Hippocampal formation (tissue), 2 donors: ENCODE results near the gene SPDYE1.
"Not testable (repeated sequence)": the region's sequence is repeated elsewhere in the genome, so short reads cannot be mapped to it uniquely, and the experiment has no call there.

Experiments used
- DNase-seq, 2 donors: peaks; one replicate each; lab custom pipeline; 2025; lab: John Stamatoyannopoulos, UW

The SPDYE1 gene, protein sequence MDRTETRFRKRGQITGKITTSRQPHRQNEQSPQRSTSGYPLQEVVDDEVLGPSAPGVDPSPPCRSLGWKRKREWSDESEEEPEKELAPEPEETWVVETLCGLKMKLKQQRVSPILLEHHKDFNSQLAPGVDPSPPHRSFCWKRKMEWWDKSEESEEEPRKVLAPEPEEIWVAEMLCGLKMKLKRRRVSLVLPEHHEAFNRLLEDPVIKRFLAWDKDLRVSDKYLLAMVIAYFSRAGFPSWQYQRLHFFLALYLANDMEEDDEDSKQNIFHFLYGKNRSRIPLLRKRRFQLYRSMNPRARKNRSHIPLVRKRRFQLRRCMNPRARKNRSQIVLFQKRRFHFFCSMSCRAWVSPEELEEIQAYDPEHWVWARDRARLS

DNA sequence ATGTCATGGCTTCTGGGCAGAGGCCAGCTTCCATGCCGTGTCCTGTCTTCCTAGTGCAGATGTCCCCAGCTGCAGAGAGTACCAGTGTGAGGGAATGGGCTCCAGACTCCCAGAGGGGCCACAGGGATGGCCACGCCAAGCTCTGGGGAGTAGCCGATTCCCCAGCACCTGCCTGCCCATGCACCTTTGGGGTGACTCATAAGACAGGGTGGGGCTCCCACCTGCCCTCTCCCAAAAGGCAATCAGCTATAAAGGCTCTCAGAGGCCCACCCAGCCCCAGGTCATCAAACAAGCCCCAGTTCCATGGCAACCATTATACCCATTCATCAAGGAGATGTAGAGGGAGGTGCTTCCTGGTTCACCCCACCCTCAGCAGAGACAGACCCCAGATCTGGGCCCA, at the start of gene SPDYE1:
Gene SPDYE1 (plus strand): TSS at position 366 of the 400 bp plus-strand sequence. CDS start 2,053 bp downstream, outside the sequence.
- DNase-seq = not testable (repeated sequence)

DNA sequence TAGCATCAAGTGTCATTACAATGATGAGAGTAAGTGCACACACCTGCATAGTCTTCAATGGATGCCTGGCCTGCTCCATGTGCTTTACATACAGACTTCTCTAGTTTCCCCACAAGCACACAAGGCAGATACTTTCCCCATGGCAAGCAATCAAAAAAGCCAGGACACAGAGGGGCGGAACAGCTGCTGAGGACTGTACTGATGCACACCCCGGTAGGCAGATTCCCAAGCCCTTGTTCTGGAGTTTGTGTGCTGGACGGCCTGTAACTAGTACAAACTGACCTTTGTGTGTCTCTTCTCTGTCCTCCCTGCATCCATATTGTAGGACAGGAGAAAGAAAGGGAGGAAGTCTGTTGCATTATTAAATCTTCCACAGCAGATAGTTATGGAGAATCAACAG, 45.7 kb upstream of the SPDYE1 start:
- no peak for DNase-seq

DNA sequence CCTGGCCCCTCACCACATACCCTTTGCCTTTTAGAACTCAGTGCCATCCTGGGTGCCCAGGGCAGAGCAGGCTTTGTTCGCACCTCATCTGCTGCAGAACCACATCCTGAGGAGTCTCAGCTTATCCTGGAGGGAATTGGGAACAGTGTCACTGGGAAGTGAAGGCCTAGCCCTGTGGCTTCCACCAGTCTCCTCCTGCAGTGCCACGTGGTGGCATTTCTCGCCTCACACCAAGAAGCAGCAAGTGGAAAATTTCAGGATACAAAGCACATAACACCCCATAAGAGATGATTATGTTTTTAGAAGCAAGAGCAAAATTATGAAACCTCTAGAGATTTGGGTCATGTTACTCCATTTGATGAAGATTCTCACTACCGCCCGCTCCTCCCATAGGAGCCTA, 44.6 kb upstream of the SPDYE1 start:
- DNase-seq = no peak

DNA sequence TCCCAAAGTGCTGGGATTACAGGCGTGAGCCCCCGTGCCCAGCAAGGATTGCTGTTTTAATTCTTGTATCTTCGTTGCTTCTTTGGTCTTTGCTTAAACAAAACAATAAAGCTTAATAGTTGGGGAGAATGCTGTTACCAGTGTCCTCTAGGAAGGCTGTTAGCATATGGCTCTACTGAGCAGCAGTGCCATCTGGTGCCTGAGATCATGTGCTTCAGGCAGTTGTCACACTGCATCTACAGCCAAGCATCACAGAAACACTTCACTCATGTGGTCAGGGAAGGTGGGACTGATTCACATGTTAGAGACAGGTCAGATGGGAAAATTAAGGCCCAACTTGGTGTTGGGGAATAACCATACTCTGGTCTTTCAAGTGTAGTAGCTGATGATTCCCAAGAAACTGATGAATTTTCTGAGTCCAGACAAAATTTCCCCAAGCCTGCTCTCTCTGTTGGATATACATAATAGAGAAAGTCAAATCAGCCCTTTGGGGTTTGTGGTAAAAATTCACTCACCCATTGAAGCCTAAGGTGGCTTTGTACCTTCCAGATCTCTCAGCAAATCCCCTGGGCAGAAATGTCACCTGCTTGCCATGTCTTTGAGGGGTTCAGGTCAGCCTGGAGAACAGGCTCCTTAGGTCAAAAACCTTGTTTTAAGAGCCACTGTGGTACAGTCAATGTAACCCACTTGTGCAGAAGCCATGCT, 43.0 kb upstream of the SPDYE1 start:
- peak; percentile 19 to 49 for DNase-seq

DNA sequence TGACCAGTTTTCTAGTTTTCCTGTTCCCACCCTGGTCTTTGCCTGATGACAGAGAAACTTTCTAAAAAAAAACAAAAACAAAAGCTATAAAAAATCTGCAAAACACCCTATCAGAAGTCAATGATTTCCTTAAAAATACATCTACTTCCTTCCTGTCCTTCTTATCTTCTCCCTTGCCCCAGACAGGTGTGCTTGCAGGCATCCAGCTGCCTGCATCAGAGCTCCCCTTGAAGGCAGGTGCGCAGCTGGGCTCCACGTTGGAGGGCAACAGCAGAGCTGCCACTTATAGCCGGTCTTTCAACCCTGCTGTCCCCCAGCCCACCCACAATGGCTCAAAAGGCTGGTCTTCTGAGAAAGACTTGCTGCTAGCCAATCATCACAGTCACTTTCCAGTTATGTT, 41.7 kb upstream of the SPDYE1 start:
- no peak for DNase-seq

DNA sequence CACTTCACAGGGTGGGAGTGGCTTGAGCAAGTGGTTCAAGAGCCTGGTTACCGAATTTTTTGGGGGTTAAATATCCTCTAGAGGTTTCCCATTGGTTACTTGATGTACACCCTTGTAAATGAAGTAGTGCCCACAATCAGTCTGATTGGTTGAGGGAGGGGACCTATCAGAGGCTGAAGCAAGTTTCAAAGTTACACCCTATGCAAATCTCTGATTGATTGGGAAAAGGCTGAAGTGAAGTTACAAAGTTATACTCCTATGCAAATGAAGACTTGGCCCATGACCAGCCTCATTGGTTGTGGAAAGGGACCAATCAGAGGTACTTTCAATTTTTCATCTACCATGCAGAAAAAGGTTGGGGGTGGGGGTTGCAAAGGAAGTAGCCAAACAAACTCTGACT, 36.8 kb upstream of the SPDYE1 start:
- DNase-seq = no peak

DNA sequence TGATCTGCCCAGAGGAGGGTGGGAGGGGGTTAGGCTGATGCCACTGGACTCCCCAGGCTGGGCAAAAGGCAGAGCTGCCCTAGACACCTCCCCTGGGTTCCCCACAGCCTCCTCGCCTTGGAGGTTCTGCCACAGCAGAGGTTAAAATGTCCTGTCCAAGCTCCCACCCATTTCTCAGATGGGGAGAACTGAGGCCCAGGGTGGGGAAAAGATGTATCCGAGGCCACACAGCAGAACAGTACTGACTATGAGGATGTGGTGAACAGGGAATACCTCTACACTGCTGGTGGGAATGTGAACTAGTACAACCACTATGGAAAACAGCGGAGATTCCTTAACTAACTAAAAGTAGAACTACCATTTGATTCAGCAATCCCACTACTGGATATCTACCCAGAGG, 31.3 kb upstream of the SPDYE1 start:
- DNase-seq = not testable (repeated sequence)

DNA sequence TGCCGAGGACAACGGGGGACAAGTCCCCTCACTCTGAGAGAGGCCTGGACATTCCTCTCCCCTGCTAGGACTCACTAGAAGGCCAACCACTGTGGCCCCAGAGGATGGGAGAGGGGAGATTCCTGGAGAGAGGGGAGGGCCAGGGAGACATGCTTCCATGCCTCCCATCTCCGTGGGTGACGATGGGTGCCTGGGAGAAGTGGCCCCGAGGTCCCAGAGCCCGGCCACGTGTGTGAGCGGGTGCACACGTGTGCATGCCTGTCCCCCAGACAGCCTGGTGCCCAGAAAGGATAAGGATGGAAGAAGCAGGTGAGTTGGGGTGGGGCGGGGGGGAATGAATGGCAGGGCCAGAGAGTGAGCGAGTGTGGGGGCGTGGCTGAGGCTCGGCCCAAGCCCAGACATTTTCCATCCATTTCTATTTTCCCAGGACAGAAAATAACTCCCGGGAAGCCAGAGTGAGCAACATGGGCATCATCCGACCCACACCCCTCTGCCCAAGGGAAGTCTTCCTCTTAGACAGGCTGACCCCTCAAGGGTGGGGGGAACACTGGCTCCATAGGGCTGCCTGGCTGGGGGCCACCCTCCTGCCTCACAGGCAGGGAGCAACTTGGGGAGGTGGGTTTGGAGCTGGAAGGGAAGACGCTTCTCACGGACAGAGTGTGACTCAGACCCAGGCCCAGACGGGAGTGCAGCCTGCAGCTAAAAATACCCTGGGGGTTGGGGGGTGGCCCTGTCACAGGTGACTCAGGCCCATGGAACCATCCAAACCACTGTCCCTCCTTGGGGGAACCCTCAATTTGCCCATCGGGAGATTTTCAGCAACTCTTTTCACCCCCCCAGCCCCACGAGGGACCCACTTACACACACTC, 29.3 kb upstream of the SPDYE1 start:
- DNase-seq = not testable (repeated sequence)

DNA sequence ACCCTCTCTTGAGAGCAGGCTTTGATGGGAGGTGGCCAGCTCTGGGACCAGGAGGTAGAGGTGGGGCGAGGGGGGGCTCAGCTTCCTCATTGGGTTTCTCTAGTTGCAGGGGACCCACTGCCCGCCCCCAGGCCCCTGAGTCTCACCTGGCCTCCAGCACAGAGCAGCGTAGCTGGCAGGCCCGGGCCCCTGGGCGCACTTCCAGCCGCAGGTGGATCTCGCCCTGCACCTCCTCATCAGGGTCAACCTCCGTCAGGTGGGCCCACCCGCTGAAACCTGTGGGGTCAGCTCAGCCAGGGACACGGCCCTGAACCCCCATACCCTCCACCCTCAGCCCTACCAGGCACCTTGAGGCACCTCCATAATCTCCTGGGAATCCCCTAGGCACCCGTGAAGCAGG, 28.1 kb upstream of the SPDYE1 start:
- not testable (repeated sequence) for DNase-seq

DNA sequence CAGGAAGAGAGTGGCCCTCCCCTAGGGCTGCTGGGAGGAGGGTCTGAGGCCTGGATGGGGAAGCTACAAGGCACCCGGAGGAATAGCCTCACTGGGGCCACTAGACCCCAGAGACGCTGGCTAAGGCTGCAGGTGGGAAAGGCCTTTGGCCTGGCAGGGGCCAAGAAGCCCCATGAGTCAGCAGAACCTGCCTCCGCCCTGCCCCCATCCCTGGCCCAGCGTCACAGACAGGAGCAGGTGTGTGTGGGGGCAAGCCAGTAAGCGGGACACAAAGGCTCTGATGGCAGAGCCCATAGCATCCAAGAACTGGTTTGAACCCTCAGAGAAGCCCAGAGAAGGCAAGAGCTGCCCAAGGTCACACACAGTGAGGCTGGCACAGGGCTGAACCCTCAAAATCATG, 27.0 kb upstream of the SPDYE1 start:
- not testable (repeated sequence) for DNase-seq

DNA sequence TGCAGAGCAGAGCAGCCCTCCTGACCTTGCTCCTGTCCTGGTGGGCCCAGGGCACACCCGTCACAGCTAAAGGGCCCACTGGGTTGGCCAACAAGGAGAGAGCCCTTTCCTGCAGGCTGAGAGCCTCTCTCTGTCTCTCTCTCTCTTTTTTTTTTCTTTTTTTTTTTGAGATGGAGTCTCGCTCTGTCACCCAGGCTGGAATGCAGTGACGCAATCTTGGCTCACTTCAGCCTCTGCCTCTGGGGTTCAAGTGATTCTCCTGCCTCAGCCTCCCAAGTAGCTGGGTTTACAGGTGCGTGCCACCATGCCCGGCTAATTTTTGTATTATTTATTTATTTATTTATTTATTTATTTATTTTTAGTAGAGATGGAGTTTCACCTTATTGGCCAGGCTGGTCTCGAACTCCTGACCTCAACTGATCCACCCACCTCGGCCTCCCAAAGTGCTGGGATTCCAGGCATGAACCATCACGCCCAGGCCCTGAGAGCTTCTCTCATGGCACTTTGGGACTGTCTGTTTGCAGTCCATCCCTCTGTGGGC, 23.6 kb upstream of the SPDYE1 start:
- not testable (repeated sequence) for DNase-seq

DNA sequence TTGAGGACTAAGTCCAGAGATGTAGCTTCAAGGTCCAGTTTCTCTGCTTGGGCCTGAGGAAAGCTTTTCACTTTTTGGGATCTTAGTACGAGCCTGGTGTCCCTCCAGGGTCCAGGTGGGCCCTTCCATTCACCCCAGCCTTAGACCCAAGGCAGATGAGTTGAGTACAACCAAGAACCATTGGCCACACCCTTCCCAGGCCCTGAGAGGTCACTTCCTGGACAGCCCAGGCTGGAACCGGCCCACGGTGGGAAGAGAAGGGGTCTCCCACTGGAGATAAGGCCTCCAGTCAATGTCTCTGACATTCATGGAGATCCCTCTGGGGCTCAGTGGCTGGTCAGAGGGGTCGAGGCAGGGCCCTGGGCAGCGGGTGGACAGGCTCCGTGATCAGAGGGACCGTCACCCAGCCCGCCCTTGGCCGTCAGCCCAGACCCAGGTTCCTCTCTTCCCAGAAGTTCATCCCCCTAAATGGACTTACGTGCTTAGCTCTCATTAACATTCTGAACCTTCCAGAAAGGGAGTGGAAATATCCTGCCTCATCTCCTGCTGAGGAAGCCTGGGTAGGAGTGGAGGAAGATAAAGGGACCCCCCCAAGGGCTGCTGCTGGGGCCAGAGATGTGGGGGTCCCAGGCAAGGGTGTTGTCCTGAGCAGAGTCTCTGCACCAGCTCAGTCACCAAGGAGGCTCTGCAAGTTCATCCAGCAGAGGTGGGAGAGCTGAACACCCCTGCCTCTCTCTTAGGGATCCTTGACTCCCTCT, 22.8 kb upstream of the SPDYE1 start:
- not testable (repeated sequence) for DNase-seq

DNA sequence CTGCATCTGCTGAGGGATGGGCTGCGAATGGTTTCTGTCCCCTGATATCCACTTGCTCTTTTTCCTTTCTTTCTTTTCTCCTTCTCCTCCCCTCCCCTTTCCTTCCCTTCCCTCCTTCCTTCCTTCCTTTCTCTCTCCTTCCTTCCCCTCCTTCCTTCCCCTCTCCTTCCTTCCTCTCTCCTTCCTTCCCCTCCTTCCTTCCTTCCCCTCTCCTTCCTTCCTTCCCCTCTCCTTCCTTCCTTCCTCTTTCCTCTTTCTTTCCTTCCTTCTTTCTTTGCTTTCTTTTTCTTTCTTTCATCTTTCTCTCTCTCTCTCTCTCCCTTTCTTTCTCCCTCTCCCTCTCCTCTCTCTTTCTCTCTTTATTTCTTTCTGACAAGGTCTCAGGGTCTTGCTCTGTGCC, 20.2 kb upstream of the SPDYE1 start:
- no peak for DNase-seq

DNA sequence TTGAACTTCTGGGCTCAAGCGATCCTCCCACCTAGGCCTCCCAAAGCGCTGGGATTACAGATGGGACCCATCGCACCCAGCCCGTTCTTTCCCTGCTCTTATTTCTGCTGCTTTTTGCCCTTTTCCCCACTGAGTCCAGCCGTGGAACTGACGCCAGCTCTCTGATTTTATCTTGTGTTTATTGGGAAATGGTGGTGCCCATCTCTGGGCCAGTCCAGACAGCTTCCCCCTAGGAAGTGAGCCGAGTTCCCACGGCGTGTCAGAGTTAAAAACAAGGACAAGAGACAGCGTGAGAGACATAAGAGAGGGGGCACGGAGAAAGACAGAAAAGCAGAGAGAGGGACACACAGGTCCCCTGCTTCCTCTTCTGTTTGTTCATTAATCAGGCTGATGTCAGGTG, 19.6 kb upstream of the SPDYE1 start:
- not testable (repeated sequence) for DNase-seq

DNA sequence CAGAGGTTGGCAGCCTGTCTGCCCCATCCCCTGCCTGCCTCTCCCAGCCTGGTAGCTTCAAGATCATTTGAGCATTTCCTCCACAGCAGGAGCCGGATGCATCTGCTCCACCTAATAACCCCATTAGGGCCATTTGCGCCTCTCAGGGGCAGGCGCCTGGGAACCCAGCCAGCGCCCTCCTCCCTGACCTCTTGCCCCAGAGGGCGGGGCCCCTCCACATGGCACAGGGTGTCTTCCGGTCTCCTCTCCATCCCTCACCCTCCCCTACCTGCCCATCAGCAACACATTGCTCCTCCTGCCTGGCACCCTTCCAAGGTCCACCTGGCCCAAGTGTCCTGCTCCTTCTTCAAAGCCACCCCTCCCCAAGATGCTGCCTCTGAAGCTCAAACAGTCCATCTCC, 14.8 kb upstream of the SPDYE1 start:
- not testable (repeated sequence) for DNase-seq

DNA sequence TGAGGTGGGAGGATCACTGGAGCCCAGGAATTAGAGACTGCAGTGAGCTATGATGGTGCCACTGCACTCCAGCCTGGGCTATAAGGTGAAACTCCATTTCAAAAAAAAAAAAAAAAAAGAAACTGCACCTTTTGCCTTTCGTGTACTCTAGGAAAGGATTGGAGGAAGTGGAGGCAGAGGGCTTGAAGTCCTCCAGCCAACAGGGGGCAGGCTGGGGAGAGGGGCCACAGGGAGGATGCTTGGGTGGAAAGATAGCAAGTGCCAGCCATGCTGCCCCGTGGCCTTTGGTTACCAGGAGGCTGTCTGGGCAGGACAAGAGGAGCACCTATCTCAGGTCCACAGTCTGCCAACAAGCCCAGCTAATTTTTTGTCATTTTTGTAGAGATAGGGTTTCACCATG, 14.0 kb upstream of the SPDYE1 start:
- not testable (repeated sequence) for DNase-seq

DNA sequence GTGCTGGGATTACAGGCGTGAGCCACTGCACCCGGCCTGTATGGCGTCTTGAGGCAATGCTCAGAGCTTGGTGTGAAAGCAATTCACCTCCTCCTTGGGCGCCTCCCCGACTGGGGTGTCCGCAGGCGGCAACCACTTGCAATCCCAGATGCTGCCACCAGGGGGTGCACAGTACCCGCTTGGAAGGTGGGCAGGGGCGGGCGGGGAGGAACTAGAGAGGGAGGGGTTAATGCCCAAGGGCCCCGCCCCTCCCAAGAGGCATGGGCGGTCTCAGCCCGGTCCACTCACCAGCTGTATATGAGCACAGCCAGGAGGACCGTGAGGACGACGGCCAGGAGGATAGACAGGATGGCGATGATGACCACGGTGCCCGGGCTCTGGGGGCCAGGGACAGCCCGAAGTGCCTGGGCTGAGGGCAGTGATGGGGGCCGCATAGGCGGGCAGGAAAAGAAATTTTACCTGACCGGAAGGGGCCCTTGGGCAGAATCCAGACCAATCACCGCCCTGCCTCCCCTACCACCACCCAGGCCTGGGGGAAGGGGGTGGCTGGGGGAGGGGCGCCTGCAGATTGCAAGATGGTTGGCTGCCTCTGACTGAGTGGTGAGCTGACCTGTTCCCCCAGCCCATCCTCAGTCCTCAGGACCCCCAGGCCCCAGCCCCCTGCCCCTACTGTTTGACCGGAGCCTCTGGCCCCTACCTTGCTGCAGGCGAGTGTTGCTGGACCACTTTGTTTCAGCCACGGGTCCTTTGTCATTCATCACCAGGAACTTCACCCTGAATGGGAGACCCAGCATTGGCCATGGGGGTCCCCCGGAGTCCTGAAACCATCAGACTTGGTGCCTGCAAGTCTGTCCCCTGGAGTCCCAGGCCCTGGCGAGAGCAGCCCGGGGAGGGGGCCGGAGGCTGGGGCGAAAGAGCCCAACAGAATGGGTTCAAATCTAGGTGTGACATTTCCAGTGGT, 11.5 kb upstream of the SPDYE1 start:
- DNase-seq = peak in 1 of 2 donors; percentile 43

DNA sequence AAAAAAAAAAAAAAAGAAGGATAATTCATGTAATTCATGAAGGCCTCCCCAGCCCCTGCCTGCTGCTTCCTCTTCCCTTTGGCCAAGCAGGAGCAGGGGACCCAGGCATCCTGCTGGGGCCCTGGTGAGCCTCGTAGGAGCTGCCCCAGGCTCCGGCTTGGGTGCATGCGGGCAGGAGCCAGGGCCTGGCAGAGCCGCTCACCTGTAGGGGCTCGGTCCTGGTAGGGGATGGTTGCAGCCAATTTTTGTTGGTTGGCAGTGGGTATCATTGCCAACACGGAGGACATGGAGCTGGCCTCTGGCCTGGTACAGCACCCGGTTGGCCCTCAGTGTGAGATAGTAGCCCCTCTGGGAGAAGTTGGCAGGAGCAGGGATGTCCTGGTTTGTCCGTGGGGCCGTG, 10.2 kb upstream of the SPDYE1 start:
- not testable (repeated sequence) for DNase-seq

DNA sequence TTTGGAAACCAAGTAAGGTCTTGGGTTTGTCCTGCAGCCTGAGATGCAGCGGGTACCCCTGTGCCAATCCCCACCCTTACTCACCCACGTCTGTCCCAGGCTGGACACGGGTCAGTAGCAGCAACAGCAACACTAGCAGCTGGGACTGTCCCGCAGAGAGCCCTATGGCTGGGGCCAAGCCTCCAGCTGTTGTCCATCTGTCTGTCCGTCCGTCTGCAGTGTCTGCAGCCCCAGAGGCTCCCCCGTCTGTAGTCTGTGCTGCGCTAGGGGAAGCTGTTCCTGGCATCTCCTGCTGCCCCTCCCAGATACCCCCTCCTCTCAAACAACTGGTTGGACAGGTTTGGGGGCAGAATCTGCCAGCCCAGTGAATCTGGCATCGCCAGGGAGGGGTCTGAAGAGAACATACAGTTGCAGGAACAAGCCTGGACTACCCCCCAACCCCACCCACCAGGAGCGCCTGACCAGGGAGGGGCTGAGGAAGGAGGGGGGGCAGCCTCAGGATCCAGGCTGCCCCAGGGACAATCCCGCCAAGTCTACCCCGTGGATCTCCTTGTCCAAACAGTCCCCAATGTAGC, 7.6 kb upstream of the SPDYE1 start:
- DNase-seq = not testable (repeated sequence)

DNA sequence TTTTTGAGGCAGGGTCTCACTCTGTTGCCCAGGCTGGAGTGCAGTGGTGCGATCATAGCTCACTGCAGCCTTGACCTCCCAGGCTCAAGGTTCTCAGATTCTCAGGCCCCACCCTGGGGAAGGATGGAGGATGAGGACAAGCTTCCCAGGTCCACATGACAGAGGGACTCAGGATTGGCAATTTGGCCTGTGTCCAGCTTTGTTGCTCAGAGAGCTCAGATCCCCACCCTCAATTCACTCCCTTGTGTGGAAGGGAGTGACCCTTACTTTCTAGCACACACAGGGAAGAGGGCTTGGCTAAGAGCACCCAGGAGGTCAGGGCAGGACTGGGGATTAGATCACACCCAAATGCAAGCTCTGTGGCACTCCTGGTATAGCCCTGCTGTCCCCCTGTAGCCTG, 6.9 kb upstream of the SPDYE1 start:
- not testable (repeated sequence) for DNase-seq
